ENCODE data around the gene PARD3B. TPM values are rescaled to one million over a fixed set of nuclear protein-coding genes. Genes with fewer than 3 reads are reported as not detected.

Gene PARD3B
- total RNA-seq, 1 donor from 2014 or later, result 0.66 TPM

DNA sequence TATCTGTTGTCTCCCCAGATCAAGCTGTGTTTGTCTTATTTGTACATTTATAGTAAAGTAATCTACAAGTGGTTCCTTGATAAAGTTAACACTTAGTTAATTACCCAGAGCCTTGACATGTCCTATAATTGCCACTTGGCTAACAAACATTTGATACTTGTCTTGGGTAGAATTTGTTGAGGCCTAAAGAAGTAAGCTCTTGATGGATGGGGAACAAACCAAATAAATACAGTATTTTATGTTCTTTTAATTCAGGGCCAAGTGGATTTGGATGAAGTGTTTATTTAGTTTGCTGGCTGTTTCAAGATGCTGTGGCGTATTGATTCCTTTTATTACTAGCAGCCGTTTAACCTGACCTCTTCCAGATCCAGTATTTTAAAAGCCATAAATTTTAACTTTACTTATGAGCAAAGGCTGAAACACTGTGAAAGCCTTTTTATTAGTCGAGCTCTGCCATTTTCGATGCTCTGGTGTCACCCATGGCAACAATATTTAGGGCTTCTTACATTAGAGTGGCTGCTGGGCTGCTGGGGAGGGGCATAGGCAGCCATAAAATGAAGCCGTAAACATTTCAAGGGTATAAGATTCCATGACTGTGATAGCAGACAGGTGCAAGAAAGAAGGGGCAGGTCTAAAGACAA lies 735.4 kb downstream of the PARD3B start:
- no peaks in the 10 kb centered on the region for H3K36me3 Mint-ChIP-seq (ENCODE audit: unreplicated experiment)
- TF ChIP-seq, protein P1, sequence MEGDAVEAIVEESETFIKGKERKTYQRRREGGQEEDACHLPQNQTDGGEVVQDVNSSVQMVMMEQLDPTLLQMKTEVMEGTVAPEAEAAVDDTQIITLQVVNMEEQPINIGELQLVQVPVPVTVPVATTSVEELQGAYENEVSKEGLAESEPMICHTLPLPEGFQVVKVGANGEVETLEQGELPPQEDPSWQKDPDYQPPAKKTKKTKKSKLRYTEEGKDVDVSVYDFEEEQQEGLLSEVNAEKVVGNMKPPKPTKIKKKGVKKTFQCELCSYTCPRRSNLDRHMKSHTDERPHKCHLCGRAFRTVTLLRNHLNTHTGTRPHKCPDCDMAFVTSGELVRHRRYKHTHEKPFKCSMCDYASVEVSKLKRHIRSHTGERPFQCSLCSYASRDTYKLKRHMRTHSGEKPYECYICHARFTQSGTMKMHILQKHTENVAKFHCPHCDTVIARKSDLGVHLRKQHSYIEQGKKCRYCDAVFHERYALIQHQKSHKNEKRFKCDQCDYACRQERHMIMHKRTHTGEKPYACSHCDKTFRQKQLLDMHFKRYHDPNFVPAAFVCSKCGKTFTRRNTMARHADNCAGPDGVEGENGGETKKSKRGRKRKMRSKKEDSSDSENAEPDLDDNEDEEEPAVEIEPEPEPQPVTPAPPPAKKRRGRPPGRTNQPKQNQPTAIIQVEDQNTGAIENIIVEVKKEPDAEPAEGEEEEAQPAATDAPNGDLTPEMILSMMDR (IDR thresholded peaks at IDR 0.05; ENCODE audit: partially characterized antibody, unreplicated experiment), result no peak
- no peak overlapping the region for H3K27ac Mint-ChIP-seq (ENCODE audit: unreplicated experiment)
- H3K27me3 Mint-ChIP-seq (ENCODE audit: unreplicated experiment), result no peaks in the 10 kb centered on the region
- no peak overlapping the region for H3K4me3 Mint-ChIP-seq (ENCODE audit: unreplicated experiment)
- peaks cover 17% of the 10 kb centered on the region for H3K4me1 Mint-ChIP-seq (ENCODE audit: low read depth, unreplicated experiment)
- DNase-seq, result no peak
- H3K9me3 Mint-ChIP-seq (ENCODE audit: unreplicated experiment), result peaks cover 2% of the 10 kb centered on the region

DNA sequence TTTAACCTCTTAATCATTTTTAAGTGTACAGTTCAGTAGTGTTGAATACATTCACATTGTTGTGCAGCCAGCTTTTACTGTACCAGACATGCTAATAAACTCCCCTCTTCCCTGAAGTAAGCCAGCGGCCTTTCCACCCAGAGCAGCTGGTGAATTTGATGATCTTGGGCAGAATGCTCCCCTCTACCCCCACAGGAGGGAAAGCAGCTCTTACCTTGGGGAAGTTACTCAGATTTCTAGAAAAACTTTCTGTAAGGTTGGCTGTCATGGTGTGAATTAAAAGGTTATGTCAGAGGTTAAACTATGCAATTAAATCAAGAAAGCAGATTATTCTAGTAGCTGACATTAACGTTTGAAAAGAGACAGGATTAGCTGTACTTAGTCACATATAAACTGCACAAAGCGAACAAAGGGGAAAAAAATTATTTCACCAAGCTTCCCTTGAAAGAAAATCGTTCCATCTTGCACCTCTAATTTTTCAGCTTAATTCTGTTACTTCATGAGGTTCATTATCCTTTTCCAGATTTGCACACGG lies 738.5 kb downstream of the PARD3B start:
- H3K27ac Mint-ChIP-seq (ENCODE audit: unreplicated experiment), result no peak overlapping the region
- no peaks in the 10 kb centered on the region for H3K27me3 Mint-ChIP-seq (ENCODE audit: unreplicated experiment)
- no peak for DNase-seq
- H3K4me1 Mint-ChIP-seq (ENCODE audit: low read depth, unreplicated experiment), result peaks cover 14% of the 10 kb centered on the region
- H3K9me3 Mint-ChIP-seq (ENCODE audit: unreplicated experiment), result no peaks in the 10 kb centered on the region
- TF ChIP-seq, protein P1 (IDR thresholded peaks at IDR 0.05; ENCODE audit: partially characterized antibody, unreplicated experiment), result no peak
- H3K36me3 Mint-ChIP-seq (ENCODE audit: unreplicated experiment), result no peaks in the 10 kb centered on the region
- no peak overlapping the region for H3K4me3 Mint-ChIP-seq (ENCODE audit: unreplicated experiment)

DNA sequence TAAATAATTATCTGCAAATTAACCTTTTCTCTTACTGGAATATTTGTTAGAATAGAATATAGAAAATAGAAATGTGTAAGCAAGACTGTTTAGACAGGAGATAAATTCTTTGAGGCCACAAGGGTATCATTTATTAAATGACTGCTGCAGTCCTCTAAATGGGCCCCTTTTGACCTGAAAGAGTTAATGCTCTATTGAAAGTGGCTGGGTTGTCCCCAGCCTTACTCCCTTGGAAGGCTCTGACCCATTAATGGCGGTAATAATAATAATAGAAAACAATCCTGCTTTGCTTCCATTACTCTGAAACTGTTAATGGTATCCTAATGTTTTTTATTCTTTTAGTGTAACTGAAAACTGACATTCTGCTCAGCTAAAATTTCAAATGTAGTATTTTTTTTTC lies 739.1 kb downstream of the PARD3B start:
- no peaks in the 10 kb centered on the region for H3K36me3 Mint-ChIP-seq (ENCODE audit: unreplicated experiment)
- TF ChIP-seq, protein P1 (IDR thresholded peaks at IDR 0.05; ENCODE audit: partially characterized antibody, unreplicated experiment), result no peak
- no peaks in the 10 kb centered on the region for H3K9me3 Mint-ChIP-seq (ENCODE audit: unreplicated experiment)
- DNase-seq, result no peak
- H3K27ac Mint-ChIP-seq (ENCODE audit: unreplicated experiment), result no peak overlapping the region
- H3K27me3 Mint-ChIP-seq (ENCODE audit: unreplicated experiment), result no peaks in the 10 kb centered on the region
- H3K4me1 Mint-ChIP-seq (ENCODE audit: low read depth, unreplicated experiment), result peaks cover 14% of the 10 kb centered on the region
- no peak overlapping the region for H3K4me3 Mint-ChIP-seq (ENCODE audit: unreplicated experiment)

DNA sequence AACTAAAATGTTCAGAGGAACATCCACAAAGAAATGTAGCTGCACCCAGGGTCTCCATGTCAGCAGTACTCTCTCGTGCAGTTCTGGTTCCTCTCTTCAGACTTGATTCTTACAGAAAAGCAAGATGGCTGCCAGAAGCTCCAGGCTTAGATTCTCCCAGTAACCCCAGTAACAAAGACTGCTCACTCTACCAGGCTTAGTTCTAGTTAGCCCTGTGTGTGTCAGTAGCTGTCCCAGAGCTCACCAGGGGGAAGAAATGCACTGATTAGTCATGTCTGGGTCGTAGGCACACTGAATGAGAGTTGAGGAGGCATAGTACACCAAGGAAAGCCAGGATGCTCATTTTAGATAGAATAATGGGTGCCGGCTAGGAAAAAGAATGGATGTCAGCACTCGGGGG lies 742.0 kb downstream of the PARD3B start:
- no peak for DNase-seq
- no peak overlapping the region for H3K27ac Mint-ChIP-seq (ENCODE audit: unreplicated experiment)
- no peak overlapping the region for H3K4me3 Mint-ChIP-seq (ENCODE audit: unreplicated experiment)
- no peaks in the 10 kb centered on the region for H3K9me3 Mint-ChIP-seq (ENCODE audit: unreplicated experiment)
- H3K27me3 Mint-ChIP-seq (ENCODE audit: unreplicated experiment), result no peaks in the 10 kb centered on the region
- TF ChIP-seq, protein P1 (IDR thresholded peaks at IDR 0.05; ENCODE audit: partially characterized antibody, unreplicated experiment), result no peak
- H3K36me3 Mint-ChIP-seq (ENCODE audit: unreplicated experiment), result no peaks in the 10 kb centered on the region
- H3K4me1 Mint-ChIP-seq (ENCODE audit: low read depth, unreplicated experiment), result peaks cover 14% of the 10 kb centered on the region

DNA sequence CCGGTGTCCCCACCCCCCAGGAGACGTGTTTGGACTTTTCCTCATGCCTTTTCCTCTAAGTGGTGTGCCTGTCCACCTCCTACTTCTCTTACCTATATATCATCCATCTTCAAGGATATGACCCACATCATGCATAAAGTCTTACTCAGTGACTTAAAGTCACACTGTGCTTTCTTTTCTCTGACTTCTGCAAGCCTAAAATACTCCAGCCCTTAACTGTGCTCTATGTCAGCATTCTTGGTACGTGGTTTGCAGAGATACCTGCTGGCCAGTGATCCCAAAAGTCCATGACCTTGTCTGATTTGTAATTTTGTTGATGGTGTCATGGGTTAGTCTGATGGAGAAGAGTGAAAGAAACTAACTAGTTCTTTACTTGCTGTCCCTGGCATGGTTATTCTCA lies 743.4 kb downstream of the PARD3B start:
- Mint-ChIP-seq H3K36me3 (ENCODE audit: unreplicated experiment) (no peaks in the 10 kb centered on the region), H3K4me1 (ENCODE audit: low read depth, unreplicated experiment) (peaks cover 12% of the 10 kb centered on the region), H3K27me3 (ENCODE audit: unreplicated experiment) (no peaks in the 10 kb centered on the region), H3K27ac (ENCODE audit: unreplicated experiment) (no peak overlapping the region), H3K9me3 (ENCODE audit: unreplicated experiment) (no peaks in the 10 kb centered on the region), H3K4me3 (ENCODE audit: unreplicated experiment) (no peak overlapping the region)
- DNase-seq, result no peak
- TF ChIP-seq, protein P1 (IDR thresholded peaks at IDR 0.05; ENCODE audit: partially characterized antibody, unreplicated experiment), result no peak
